GM19455 (cell line): ENCODE results near the gene ELMOD3.
A peak's percentile ranks its signal among the peaks of the same experiment; 100 is the strongest.
"Not testable (repeated sequence)": the region's sequence is repeated elsewhere in the genome, so short reads cannot be mapped to it uniquely, and the experiment has no call there.

Experiments used
- ATAC-seq: cut with Tn5 transposase; IDR thresholded peaks from one replicate; pipeline ENCODE4 v1.9.1; 2021; ENCODE audit not compliant: unreplicated experiment

ELMOD3 gene

DNA sequence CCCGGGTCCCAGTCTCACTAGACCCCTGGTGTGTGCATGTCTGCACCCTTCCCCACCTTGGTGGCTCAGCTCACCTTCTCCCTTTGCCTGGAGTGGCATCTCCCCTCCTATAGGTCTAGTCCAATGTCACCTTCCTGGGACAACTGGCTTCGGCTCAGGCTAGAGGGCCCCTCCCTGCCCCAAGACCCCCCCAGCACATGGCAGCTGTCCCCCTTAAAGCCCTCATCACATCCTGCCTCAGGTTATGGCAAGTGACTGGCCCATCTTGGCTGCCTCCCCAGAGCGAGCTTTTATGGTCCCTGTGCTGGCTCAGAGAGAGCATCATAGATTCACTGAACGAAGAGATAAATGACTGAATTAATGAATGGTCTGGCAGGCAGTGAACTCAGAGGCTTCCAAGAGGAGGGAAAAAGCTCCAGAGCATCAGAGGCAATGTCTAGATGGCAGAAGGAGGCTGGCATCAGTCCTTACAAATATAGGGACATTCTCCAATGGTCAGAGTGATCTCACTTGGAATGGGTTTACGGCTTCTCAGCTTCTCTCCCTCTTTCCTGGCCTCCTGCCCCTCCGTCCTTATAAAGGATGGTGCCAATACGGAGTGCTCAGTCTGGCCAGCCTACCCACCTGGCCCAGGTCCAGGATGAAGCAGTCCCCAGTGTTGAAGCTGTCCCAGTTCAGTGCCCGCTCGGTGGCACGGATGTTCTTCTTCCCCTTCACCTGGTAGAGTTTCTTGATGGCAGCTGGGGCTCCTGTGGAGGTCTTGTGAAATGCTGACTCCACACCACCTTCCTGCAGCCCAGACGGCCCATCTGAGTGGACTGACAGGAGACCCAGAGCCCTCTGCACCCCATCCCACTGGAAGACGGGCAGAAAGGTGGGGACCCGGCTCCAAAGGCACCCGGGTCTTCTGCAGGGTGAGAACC, 46.2 kb downstream of the ELMOD3 start:
- ATAC-seq: no peak

DNA sequence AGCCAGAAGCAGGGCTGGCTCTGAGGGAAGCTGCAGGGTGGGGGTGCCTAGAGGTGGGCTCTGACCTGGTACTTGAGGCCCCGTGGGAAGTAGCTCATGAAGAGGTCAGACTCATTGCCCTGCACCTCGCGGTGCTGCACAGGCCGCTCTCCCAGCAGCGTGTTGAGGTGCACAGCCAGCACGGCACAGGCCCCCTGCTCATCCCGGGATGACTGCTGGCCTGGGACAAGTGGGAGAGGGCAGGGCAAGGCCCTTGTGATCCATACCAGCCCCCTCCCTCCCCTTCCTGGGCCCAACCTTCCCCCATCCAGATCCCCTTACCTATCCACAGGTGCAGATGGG, 46.9 kb downstream of the ELMOD3 start:
- ATAC-seq: no peak

DNA sequence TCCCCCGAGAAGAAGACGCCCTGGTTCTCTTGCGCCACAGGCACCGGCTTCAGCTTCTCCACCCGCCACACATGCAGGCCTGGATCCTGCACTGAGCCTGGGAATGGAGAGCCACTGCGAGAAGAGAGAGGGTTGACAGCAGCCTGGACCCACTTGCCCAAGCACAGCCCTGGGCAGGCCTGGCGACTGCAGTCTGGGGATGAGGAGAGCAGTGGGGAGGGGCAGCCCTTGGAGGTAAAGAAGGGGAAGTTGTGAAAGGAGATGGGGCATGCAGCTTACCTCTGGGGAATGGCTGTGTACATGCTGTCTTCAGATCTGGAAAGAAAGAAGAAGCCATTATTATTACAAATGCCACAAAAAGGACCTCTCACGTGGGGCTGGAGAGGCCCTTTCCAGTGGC, 47.3 kb downstream of the ELMOD3 start:
- ATAC-seq: no peak

DNA sequence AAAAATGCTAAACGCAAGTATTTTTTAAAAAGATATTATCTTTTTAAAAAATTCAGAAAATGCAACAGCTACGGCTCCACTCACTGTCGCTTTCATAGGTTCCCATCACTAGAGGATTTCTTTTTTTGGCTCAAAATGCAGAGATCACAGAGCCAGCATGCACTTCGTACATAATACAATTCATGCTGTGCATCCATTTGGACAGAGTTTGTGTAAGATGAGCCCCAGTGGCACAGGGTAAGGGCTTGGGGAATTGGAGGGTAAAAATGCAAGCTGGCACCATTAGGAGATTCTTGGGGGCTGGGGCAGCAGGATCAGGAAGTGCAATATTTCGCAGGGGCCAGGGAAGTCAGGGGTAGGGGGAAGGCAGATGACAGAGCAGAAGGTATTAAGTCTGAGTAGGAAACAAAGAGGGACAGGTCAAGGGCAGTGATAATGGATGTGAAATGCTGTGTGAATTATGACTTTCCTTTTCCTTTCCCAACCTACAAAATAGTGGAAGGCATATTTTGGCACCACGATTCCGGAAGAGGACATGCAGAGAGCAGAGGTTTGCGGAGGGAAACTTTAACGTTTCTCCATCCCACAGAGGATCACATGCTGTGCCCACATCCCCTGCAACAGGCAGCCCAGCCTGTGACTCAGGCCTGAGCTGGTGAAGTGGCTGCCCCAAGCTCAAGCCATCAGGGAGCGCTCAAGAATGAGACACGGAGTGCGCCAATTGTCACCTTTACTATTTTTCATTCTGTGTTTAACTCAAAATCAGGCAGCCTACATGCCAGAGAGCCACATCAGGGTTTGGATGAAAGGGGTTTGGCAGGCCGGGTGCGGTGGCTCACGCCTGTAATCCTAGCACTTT, 50.9 kb downstream of the ELMOD3 start:
- ATAC-seq: no peak

DNA sequence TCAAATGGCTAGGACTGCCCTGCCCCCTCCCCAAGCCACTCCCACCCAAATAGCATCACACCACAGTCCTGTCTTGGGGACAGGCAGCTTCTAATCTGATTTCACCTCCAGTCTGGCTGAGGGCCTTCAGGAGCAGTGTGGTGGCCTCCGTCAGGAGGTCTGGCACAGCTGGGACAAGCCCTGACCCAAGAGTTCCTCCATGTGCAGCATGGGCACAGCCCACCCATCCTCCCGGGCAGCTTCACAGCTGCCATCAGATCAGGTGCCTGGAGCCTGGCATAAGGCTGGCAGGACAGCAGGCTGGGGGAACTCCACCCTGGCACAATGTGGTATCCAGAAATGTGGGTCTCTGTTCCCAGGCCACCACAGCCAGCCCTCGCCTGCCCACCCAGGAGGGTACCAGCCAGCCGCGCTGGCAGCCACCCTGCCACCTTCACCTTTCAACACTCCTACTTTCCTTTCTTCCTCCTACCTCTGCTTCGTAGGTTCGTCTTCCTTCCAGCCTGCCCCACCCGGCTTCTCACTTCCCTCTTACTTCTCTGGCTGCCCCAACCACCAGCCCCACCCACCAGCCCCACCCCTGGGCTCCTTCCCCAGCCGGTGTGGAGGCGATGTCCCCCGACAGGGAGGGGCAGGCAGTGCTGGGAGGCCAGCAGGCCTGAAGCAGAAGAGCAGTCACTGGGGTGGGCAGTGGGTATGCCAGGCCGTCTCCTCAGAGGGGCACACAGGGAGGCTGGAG, 55.4 kb downstream of the ELMOD3 start, which contains the start of gene CAPG:
TSS of gene CAPG (minus strand) at position 522 of the 739 bp plus-strand sequence. CDS start 8,221 bp downstream, outside the sequence.
- peak; percentile 60 for ATAC-seq

DNA sequence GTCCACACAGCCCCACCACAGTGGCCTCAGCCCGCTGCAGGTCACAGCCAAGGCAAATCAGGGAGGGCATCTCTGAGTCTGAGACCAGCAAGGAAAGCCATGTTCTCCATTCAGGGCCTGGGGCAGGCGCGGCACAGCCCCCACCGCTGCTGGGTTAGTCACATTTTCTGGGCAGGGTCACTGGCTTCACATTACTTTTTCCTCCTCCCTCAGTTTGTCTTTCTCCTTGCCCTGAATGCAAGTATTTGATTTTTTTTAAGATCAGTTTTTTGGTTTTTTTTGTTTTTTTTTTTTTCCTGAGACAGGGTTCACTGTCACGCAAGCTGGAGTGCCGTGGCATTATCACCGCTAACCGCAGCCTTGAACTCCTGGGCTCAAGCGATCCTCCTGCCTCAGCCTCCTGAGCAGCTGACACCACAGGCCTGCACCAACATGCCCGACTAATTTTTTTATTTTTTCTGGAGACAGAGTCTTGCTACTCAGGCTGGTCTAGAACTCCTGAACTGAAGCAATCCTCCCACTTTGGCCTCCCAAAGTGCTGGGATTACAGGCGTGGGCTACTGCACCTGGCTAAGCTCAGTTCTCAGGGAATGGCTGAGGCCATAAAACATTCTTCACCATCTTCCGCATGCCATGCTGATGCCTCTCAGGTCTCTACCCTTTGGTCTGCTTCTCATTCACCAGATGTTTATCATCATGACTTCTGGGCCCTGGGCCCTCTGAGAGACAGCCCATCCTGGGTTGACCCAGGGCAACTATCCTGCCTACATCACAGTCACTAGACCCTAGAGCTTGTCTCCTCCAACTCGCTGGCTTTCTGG, 56.2 kb downstream of the ELMOD3 start:
- no peak for ATAC-seq

DNA sequence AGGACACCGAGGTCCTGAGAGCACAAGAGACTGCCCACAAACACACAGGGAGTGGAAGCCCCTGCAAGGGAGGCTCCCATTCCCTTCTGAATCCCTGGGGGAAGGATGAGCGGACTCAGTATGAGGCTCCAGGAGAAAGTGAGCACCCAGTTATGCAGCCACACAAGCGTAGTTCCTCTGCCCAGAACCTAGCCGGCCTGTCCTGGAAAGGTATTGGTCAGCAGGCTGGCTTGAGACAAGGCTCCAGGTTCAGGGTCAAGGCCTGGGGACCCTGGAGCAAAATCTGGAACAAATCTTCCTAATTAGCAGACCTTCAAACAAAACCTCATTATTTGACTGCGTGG, 56.8 kb downstream of the ELMOD3 start:
- ATAC-seq: no peak

DNA sequence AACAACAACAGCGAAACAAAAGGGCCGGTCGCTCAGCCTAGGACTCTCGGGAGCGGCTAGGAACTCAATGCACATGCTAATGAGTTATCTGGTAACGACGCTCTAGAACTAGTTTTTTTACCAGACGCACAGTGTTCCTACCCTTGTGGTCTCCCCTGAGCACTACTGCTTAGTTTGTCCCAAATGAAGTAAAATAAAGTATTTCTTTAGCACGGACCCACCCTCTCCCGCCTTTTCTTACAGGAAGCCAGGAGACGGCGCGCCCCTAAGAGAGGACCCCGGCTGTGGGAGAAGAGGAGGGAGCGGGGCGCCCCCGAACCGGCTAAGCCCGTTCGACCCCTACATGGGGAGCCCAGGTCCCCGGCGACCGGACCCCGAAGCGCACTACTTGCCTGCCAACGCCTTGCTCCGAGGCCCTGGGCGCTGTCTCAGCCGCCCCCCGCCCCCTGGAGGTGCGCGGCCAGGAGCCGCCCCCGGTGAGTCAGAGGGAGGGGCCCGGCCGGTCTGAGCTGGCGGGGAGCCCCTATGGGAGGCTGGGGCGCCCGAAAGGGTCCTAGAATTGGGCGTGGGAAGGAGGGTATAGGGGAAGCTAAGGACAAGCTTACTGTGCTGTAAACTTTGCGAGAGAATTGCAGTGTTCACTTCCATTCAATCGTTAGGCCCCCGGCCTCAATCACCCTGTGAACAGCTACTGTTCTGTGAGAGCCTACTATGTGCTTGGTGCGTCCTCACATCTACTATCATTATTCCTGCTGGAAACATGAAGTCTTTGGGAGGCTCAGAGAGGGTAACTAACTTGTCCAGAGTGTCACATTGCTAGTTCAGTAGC, 59.2 kb downstream of the ELMOD3 start:
- no peak for ATAC-seq

DNA sequence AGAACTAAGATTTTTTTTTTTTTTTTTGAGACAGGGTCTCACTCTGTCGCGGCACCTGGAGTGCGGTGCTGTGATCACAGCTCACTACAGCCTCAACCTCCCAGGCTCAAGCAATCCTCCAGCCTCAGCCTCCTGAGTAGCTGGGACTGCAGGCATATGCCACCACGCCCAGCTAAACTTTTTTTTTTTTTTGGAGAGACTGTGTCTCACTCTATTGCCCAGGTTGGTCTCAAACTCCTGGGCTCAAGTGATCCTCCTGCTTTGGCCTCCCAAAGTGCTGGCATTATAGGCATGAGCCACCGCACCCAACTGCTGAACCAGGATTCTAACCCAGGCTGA, 59.8 kb downstream of the ELMOD3 start:
- not testable (repeated sequence) for ATAC-seq

DNA sequence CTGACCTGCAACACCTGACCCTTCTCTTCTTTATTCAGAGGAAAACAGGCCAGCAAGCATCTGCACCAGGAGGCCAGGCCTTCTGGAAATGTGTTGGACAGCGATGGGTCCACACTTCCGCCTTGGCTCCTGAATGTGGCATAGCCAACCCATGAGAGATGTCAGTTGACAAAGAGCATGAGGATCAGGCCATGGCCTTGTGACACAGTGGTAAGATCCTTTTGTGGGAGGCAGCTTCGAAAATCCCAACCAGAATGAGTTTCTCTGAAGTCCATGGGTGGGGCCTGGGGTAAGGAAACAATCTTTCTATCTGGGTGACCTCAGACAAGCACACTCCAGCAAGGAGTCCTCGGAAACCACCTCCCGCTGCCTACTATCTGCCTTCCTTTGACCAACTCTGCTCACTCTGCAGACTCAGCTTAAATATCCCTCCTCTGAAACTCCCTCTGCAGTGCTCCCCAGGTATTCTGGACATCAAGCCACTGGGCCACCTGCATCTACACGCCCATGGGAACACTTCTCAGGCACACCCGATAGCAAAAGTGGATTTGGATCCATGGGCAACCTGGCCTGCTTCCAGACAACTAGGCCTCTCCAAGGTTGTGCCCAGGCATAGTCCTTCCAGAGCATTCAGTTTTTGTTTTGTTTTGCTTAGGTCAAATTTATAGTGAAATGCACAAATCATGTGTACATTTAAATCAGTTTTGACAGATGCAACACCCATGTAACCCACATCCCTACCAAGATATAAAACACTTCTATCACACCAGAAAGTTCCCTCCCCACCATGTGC, 60.4 kb downstream of the ELMOD3 start:
- no peak for ATAC-seq

DNA sequence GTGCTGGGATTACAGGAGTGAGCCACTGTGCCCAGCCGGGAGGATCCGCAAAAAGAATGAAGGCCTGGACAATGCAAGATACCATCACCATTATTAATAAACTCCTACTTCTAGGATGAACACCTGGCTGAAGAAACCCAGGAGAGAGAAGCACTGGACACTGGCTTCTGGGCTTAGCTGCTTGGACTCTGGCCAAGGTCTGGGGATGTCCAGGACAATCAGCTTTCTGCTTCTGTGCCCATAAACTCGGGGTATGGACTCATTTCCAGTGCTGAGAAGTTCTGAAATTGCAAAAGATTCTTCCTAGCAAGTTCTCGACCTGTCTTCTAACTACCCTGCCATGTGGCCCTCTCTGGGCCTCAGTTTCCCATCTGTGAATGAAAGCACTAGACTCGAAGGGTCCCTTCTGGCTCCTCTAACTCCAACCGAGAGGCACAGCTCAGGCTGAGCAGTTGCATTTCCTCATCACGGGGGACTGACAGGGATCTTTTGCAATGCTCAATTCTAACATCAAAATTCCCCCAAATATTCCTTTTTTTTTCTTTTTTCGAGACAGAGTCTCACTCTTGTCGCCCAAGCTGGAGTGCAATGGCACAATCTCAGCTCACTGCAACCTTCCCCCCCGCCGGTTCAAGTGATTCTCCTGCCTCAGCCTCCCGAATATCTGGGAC, 61.5 kb downstream of the ELMOD3 start:
- ATAC-seq: no peak

DNA sequence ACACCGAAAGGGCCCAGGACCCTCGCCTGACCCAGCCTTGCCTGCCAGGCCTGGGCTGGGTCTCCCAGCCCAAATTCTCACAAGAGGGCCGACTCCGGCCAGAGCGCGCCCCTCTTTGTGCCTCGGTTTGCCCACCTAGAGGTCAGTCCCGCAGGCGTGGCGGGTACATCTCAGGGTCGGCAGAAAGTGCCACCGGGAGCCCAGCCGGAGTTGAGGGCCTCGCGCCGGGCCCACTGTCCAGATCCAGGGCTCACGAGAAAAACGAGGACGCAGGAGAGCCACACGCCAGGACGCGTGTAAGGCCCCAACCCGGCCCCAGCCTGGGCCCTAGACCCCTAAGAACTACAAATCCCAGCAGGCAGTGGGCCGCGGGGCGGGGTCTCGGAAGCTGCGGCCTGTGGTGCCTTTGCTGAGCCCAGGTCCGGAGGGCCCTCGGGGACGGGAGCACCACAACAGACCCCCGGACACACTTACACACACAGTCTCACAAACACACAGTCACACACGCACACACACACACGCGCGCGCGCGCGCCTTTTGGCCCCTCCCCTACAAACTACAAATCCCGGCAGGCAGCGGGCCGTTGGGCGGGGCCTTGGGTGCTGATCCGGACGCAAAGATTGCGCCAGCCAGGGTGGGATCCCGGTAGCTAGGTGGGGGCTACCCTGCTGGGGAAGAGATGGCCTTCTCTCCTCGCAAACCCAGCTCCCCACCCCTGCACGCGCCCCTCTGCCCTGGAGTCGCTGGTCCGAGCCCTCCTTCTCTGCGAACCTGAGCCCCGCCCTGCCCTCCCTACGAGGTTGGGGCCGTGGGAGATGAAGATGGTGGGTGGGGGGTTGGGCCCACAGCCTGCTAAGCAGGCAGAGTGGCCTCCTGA, 63.8 kb downstream of the ELMOD3 start, which contains the start of gene SH2D6:
TSS of gene SH2D6 (plus strand) at position 583 of the 877 bp plus-strand sequence. CDS start 10,752 bp downstream, outside the sequence.
- ATAC-seq: peak; percentile 85

DNA sequence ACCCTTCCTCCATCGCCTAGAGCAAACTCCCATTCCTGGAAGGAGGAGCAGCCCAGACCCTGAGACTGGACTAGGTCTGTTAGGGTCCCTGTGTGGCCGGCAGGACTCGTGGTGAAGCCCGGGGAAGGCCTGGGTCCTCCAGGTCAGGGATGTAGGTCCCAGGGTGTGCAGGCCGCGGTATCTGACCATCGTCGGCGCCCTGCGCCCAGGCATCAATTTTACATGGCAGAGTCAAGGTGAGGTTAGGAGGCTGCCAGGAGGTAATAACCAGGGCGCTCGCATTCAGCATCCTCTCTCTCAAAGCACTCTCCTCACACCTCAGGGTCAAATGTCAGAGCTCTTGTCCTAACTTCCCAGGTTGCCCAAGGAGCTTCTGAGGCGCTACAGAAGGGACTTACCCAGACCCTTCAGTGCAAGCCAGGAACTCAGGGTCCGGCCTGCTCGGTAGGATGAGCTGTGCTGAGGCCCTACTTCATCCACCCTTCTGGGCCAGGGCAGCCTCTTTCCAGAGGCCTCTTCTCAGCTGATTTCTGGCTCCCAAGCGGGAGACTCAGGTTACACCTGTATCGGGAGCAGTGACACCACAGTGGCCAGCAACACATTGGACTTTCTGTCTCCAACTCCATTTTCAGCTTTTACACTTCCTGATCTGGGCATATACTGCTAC, 64.6 kb downstream of the ELMOD3 start:
- ATAC-seq: no peak

DNA sequence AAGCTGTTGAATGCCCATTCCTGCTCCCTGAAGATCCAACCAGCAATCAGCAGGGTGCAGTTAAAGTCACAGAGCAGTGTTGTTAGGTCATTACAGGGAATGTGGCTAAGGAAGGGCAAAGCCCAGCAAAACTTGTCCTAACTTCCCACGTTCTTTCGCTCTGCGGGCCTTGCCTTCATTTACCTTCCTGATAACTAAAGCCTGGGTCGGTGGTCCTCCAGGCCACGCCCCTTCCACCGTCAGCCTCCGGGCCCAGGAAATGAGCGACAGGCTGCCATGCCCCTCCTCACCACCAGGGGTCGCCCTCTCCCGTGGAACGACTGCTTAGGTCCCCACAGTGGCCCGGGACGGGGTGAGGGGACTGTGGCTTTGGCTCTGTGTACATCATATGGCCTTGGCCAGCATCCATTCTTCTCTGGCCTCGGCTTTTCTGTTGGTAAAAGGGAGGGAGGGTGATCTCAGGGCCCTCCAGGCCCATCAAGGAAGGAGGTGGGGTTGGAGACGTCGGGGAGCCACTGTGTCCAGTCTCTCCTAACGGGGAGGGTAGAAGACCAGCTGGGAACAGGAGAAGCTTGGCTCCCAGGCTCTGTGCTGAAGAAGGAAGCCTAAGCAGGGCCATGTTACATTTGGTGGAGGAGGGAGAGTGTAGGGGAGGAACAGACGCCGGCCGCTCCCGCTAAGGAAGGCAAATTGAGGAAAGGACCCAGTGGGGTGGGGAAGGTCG, 66.1 kb downstream of the ELMOD3 start:
- ATAC-seq: peak; percentile 71

DNA sequence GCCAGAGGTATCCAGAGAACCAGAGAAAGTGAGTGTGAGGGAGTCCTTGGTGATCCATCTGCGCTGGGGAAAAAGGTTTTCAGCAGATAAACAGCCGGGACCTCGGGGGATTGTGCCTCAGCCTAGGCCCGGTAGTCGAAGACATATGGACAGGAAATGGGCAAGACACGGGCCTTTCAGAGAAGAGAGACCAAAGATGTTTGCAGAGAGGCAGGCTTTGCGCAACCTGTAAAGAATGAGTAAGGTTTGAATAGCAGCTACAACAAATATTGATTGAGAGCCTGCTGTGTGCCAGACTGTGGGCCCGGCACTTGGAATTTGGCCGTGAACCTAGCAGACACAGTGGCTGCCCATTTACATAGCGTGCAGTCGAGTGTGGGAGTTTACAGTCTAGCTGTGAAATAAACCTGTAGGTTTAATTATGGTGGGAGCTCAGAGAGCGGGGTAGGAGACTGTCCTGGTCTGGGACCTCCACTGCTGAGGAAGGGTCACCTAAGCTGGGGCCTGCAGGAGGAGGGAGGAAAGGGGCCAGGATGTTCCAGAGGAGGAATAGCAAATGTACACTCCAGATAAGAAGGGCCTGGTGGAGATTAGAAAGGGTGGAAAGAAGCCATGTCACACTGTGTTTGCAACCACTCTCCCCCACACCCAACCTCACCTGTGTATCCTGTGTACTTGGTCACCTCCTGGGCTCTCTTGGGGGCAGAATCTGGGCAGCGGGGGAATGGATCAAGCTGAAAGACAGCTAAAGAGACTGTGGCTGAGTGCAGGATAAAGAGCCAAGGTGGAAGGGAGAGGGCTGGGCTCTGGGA, 66.9 kb downstream of the ELMOD3 start:
- no peak for ATAC-seq
